ENCODE results near the gene TMEM82. TPM values are rescaled to one million over a fixed set of nuclear protein-coding genes. Genes with fewer than 3 reads are reported as not detected.

TMEM82 gene
- total RNA-seq, 1 donor from 2014 or later = not detected

DNA sequence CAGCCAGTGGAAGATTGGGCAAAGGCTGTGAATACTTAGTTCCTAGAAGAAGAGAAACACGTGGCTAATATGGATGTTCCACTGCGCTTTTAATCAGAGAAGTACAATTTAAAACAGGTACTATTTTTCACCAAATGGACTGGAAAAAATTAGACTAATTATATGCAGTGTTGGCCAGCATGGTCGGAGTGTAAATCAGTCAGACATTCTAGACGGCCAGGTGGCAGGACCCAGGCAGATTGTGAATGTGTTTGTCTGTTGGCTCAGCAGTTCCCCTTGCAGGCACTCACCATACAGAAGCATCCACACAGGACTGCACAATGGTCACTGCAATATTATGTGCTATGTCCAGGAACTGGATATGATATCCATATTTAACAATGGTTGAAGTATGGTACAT is 30.1 kb upstream of the TMEM82 start:
- H3K27me3 Mint-ChIP-seq (ENCODE audit: unreplicated experiment) = no peaks in the 10 kb centered on the region
- H3K36me3 Mint-ChIP-seq (ENCODE audit: unreplicated experiment) = peaks cover 7% of the 10 kb centered on the region
- DNase-seq (ENCODE audit: extremely low spot score, unreplicated experiment) = no peak
- no peak for TF ChIP-seq CTCF (IDR thresholded peaks at IDR 0.05)
- H3K4me1 Mint-ChIP-seq (ENCODE audit: unreplicated experiment) = peaks cover 15% of the 10 kb centered on the region
- H3K27ac Mint-ChIP-seq (ENCODE audit: unreplicated experiment) = no peak overlapping the region
- H3K4me3 Mint-ChIP-seq (ENCODE audit: unreplicated experiment) = no peak overlapping the region
- H3K9me3 Mint-ChIP-seq (ENCODE audit: unreplicated experiment) = no peaks in the 10 kb centered on the region

- Mint-ChIP-seq H3K27me3 (ENCODE audit: unreplicated experiment) (no peaks in the 10 kb centered on the region), H3K36me3 (ENCODE audit: unreplicated experiment) (peaks cover 15% of the 10 kb centered on the region), H3K4me1 (ENCODE audit: unreplicated experiment) (peaks cover 14% of the 10 kb centered on the region), H3K4me3 (ENCODE audit: unreplicated experiment) (no peak overlapping the region), H3K27ac (ENCODE audit: unreplicated experiment) (peak overlapping the region; percentile 62), H3K9me3 (ENCODE audit: unreplicated experiment) (no peaks in the 10 kb centered on the region)
- TF ChIP-seq CTCF (IDR thresholded peaks at IDR 0.05) = no peak
- no peak for DNase-seq (ENCODE audit: extremely low spot score, unreplicated experiment)
Measured at GRCh38 chr1:15714406-15715136, 27.7 kb upstream of the TMEM82 start.

DNA sequence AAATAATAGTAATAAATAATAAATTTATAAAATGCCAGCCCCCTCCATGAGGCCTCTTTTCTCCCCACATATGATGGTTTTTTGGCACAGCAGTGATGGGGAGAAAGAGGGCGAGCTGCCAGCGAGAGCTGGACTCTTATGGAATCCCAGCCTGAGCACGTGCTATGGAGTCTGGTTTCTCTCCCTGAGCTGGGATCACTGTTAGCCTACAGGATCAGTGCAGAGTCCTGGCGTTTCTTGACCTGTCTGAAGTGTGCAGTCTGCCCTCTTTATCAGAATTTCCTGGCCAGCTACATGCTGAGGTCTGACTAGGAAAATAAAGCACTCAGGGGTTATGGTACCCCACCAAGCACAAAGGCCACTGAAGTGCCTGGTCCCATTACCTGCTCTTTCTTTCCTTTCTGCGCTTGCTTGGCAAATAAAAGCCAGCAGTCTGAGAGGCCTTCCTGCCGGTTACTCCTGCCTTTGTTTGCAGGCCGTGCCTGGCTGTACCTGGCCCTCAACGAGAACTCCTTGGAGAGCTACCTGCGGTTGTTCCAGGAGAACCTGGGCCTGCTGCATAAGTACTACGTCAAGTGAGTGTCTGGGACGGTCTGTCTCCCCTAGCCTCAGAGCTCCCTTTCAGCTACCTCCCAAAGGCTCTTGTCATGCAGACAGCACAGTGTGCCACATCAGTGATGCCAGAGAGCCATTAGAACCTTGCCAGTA is 24.7 kb upstream of the TMEM82 start:
- Mint-ChIP-seq H3K36me3 (ENCODE audit: unreplicated experiment) (peaks cover 18% of the 10 kb centered on the region), H3K4me1 (ENCODE audit: unreplicated experiment) (peaks cover 15% of the 10 kb centered on the region), H3K27me3 (ENCODE audit: unreplicated experiment) (no peaks in the 10 kb centered on the region), H3K4me3 (ENCODE audit: unreplicated experiment) (no peak overlapping the region), H3K27ac (ENCODE audit: unreplicated experiment) (no peak overlapping the region), H3K9me3 (ENCODE audit: unreplicated experiment) (no peaks in the 10 kb centered on the region)
- DNase-seq (ENCODE audit: extremely low spot score, unreplicated experiment) = no peak
- no peak for TF ChIP-seq CTCF (IDR thresholded peaks at IDR 0.05)

DNA sequence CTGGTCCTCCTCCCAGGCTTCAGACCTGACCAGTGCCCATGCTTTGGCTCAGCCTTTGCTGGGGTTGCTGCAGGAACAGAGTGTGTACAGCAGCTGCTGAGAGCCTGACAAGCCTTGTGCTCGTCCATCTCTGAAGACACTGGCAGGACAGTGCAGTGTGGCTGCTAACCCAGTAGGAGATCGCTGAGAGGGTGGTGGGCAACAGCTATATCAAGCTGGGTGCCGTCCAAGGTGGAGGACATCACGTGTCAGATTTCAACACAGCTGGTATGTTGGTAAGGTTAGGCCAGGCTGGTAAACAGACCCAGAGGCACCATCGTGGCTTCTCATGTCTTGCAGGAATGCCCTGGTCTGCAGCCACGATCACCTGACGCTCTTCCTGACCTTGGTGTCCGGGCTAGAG is 24.1 kb upstream of the TMEM82 start:
- Mint-ChIP-seq H3K27me3 (ENCODE audit: unreplicated experiment) (no peaks in the 10 kb centered on the region), H3K36me3 (ENCODE audit: unreplicated experiment) (peaks cover 21% of the 10 kb centered on the region), H3K4me3 (ENCODE audit: unreplicated experiment) (no peak overlapping the region), H3K4me1 (ENCODE audit: unreplicated experiment) (peaks cover 21% of the 10 kb centered on the region), H3K9me3 (ENCODE audit: unreplicated experiment) (no peaks in the 10 kb centered on the region), H3K27ac (ENCODE audit: unreplicated experiment) (no peak overlapping the region)
- no peak for DNase-seq (ENCODE audit: extremely low spot score, unreplicated experiment)
- TF ChIP-seq CTCF (IDR thresholded peaks at IDR 0.05) = no peak

DNA sequence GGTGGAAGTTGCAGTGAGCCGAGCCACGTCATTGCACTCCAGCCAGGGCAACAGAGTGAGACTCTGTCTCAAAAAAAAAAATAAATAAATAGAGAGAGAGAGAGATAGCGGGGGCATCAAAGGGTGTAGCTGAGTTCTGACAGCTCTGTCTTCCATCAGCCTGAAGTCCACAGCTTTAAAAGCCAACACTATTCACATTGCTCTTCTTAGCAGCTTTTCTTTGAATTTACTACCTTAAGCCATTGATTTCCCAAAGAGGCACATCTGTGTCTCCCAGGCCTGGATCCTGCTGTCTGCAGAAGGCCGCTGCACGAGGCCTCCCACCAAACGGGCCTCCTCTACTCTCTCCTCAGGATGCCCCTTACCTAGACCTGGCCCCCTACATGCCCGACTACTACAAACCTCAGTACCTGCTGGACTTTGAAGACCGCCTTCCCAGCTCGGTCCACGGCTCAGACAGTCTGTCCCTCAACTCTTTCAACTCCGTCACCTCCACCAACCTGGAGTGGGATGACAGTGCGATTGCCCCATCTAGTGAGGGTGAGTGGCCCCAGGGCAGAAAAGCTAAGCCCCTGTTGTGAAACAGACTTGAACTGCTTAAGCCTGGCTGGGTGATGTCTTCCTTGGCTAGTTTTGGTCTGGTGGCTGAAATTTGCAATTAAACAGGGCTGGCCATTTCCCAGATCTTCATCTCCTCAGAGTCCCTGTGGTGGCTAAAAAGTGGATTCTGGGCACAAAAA is 22.7 kb upstream of the TMEM82 start:
- no peak overlapping the region for H3K27ac Mint-ChIP-seq (ENCODE audit: unreplicated experiment)
- H3K36me3 Mint-ChIP-seq (ENCODE audit: unreplicated experiment) = peaks cover 17% of the 10 kb centered on the region
- no peak for TF ChIP-seq CTCF (IDR thresholded peaks at IDR 0.05)
- H3K27me3 Mint-ChIP-seq (ENCODE audit: unreplicated experiment) = no peaks in the 10 kb centered on the region
- no peaks in the 10 kb centered on the region for H3K9me3 Mint-ChIP-seq (ENCODE audit: unreplicated experiment)
- H3K4me3 Mint-ChIP-seq (ENCODE audit: unreplicated experiment) = no peak overlapping the region
- DNase-seq (ENCODE audit: extremely low spot score, unreplicated experiment) = no peak
- peaks cover 15% of the 10 kb centered on the region for H3K4me1 Mint-ChIP-seq (ENCODE audit: unreplicated experiment)
